HCT116 (cell line): ENCODE data around the gene SNRNP200.

ENCODE experiments used
- CTCF ChIP-seq, 3 experiments: fragments of 200-600 bp in 1 of 3; sonication (generic) in 1 of 3; IDR thresholded peaks in 2 of 3; conservative IDR thresholded peaks in 1 of 3; 2 replicates each; pipeline ENCODE4 v1.5.1; 2012 to 2017; ENCODE audit warnings: low read depth in 2 of 3, low read length in 2 of 3, antibody characterized with exemption in 1 of 3, borderline replicate concordance in 1 of 3, control low read depth in 1 of 3, mild to moderate bottlenecking in 1 of 3, mixed read lengths in 1 of 3, mixed run types in 1 of 3, moderate library complexity in 1 of 3; ENCODE audit not compliant: insufficient read depth in 1 of 3
- EZH2phosphoT487 ChIP-seq: fragments of 200-600 bp; IDR thresholded peaks from 2 replicates; pipeline ENCODE4 v1.6.1; 2018; ENCODE audit warnings: antibody characterized with exemption, borderline replicate concordance
- POLR2A ChIP-seq: IDR thresholded peaks from 2 replicates; pipeline ENCODE4 v1.7.0; 2011; ENCODE audit warnings: borderline replicate concordance; ENCODE audit not compliant: insufficient read depth, insufficient read length; ENCODE audit errors: extremely low read depth
- RAD21 ChIP-seq: IDR thresholded peaks from 2 replicates; pipeline ENCODE4 v1.6.1; 2012; ENCODE audit warnings: low read depth, mild to moderate bottlenecking
- REST ChIP-seq: IDR thresholded peaks from 2 replicates; pipeline ENCODE4 v1.6.1; 2012; ENCODE audit warnings: low read depth
- SIN3A ChIP-seq: IDR thresholded peaks from 2 replicates; pipeline ENCODE4 v1.6.1; 2012; ENCODE audit warnings: low read depth
- ZBTB33 ChIP-seq: IDR thresholded peaks from 2 replicates; pipeline ENCODE4 v1.6.1; 2011; ENCODE audit warnings: mild to moderate bottlenecking, low read length, moderate library complexity; ENCODE audit not compliant: insufficient replicate concordance; ENCODE audit errors: extremely low read depth

- TF ChIP-seq CTCF (IDR thresholded peaks at IDR 0.05 in 2 of 3, conservative IDR thresholded peaks at IDR 0.05 in 1 of 3; ENCODE audit: borderline replicate concordance in 1 of 3, insufficient read depth in 1 of 3, low read depth in 2 of 3, low read length in 2 of 3) (peak in 1 of 3 experiments; percentile 25; a peak in 2 of 6 replicates), POLR2A (no peak), ZBTB33 (no peak), RAD21 (0 out of 2 replicates have a peak, but pooled peaks have one; percentile 7), SIN3A (no peak), REST (no peak), EZH2phosphoT487 (no peak)
Measured at GRCh38 chr2:96345438-96345837, 40.1 kb upstream of the SNRNP200 start.
